NCI-H2107 treated with DMSO at 0.1 percent for 48 hours (cell line): ENCODE data around the gene NUP93.
"Not testable (repeated sequence)": the region's sequence is repeated elsewhere in the genome, so short reads cannot be mapped to it uniquely, and the experiment has no call there.

Source experiments
- DNase-seq: peaks from one replicate; lab custom pipeline; 2025; ENCODE audit not compliant: unreplicated experiment; lab: John Stamatoyannopoulos, UW

NUP93 gene

DNA sequence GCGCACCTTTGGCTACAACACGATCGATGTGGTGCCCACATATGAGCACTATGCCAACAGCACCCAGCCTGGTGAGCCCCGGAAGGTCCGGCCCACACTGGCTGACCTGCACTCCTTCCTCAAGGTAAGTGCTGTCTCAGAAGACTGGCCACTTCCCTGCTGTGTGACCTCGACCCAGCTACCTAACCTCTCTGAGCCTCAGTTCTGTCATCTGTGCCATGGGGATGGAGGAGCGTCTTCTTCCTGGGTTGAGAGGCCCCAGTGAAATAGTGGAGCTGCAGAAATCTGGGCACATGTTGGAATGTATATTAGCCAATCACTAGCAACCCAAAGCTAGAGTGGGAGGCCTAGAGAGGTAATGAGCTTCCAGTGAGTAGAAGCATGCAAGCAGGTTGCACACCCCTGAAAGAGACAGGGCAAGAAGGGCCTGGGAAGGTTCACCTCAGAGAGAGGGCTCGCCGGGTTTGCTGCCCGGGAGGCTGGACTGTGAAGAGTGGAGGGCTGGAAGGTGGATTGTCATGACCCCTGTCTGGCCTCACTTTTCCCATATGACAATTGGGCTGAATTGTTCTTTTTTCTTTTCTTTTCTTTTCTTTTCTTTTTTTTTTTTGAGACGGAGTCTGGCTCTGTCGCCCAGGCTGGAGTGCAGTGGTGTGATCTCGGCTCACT is 135.6 kb downstream of the NUP93 start:
- DNase-seq, result no peak

DNA sequence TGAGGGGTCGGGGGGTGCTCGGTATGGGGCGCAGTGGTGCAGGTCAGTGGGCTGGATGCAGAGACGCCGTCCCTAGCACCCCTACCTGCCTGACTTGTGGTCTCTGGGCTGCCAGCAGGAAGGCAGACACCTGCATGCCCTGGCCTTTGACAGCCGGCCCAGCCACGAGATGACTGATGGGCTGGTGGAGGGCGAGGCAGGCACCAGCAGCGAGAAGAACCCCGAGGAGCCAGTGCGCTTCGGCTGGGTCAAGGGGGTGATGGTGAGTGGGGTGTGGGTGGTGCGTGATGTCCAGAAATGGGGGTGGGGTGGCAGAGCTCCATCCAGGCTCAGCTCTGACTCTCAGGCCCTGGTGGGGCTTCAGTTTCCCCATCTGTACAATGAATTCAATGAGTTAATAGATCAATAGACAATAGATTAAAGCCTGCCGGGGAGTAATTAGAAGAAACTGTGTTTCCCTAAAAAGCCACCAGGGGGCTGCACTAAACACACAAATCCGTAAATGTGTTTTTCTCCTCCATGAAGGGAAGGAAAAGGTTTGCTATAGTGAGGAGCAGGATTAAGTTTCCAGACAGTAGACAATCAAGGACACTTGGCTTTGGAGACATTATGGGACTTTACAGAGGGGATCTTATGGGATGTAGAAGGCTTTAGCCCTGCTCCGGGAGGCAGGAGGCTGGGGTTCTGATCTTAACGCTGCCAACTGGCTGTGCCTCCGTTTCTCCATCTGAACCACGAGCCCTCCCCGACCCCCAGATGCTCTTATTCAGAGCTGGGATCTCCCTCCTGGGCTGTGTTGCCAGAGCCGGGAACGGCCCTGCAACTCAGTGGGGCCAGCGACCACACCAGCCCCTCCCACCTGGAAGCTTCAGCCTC is 137.3 kb downstream of the NUP93 start:
- peak; percentile 2 for DNase-seq

DNA sequence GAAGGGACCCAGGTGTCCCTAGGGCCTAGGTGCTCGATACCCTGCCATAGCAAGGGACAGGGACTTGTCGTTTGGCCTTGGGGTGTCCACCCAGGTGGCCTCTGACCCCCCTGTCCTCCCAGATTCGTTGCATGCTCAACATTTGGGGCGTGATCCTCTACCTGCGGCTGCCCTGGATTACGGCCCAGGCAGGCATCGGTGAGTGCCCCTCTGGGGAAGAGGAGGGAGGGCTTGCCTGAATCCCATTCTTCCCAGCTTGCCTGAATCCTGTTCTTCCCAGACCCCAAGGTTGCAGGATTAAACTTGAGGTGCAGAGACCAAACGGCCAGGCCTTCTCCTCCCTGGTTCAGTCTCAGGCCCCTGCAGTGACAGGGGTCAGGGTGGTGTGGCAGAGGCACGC is 138.2 kb downstream of the NUP93 start:
- DNase-seq, result no peak

DNA sequence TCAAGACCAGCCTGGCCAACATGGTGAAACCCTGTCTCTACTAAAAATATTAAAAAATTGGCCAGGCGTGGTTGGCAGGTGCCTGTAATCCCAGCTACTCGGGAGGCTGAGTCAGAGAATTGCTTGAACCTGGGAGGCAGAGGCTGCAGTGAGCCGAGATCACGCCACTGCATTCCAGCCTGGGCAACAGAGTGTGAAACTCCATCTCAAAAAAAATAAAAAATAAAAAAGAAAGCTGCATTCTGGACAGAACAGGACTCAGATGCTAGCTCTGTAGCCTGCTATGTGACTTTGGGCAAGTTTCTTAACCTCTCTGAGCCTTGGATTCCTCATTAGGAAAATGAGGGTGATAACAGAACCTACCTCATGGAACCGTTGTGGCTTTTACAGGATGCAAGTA is 138.8 kb downstream of the NUP93 start:
- DNase-seq, result not testable (repeated sequence)

DNA sequence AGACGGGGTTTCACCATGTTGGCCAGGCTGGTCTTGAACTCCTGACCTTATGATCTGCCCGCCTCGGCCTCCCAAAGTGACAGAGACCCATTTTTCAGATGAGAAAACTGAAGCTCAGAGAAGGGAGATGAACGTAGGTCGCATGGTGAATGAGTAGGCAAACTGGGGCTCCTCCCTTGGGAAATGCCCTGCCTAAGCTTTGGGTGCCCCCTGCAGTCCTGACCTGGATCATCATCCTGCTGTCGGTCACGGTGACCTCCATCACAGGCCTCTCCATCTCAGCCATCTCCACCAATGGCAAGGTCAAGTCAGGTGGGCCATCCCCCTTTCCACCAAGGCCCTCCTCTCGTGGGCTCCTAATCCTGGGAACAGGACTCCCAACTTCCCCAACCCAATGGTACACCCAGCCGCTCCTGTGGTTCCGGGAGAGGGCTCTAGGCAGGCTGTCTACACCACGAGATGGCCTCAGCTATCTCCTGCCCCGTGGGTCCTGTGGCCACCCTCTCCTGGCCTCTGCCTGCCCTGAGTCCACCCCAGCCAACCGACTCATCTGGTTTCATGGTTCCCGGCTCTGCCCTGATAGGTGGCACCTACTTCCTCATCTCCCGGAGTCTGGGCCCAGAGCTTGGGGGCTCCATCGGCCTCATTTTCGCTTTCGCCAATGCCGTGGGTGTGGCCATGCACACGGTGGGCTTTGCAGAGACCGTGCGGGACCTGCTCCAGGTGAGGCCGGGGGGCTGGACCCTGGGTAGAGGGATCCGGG is 139.8 kb downstream of the NUP93 start:
- DNase-seq, result no peak

DNA sequence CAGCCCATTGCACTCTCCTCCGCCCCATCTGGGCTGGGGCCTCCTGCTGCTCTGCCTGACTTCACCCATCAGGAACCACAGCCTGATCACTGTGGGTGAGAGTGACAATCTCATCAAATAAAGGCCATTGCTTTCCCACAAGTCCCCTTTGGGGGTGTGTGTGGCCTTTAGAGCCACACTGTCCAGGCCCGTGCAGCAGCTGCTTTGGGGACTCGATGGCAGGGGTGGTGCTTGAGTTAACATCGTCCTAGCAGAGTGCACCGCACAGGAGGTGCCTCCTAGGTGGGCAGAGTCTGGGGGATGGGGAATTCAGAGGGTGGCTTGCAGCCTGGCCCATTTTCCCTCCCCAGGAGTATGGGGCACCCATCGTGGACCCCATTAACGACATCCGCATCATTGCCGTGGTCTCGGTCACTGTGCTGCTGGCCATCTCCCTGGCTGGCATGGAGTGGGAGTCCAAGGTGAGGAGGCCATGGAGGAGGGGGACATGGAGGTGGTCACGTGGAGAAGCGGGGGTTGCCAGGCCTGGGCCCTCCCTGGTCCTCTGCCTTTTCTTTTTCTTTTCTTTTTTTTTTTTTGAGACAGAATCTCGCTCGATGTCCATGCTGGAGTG is 140.5 kb downstream of the NUP93 start:
- DNase-seq, result no peak

DNA sequence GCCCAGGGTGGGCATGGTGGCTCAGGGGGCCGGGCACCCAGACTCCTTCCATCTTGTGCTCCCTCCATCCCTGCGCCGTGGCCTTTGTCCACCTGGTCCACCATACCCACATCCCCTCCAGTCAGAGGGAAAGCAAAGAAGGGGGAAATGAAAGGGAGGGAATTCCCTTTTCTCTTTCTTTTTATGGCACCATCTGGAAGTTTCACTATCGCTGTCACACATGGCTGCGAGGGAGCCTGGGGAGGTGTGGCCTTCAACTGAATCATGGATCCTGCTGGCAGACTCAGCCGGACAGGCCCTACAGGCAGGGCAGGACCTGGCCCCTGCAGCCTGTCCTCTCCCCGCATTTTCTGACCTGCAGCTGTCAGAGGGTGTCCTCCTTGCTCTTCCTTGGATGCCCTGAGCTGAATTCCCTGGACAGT is 141.3 kb downstream of the NUP93 start:
- no peak for DNase-seq

DNA sequence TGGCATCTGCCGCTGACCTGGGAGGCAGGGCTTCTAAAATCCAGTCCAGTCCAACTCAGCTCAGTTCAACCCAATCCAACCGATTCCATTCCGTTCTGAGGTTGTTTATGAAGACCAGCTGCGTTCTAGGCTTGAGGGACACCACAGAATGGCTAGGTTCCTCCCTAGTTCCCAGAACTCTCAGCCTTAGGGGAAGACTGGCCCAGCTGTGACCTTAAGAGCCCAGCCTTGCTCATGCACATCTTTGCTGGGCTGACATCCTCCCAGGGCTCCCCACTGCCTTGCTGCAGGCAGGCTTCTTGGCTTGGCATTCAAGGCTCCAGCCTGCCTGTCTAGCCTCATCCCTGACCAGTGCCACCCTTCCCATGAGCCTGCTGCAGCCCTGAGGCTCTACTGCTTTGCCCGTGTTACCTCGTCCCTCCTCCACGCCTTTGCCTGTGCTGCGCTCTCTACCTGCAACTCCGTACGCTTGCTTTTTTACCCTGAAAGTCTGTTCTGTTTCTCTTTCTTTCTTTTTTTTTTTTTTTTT is 143.0 kb downstream of the NUP93 start:
- no peak for DNase-seq

DNA sequence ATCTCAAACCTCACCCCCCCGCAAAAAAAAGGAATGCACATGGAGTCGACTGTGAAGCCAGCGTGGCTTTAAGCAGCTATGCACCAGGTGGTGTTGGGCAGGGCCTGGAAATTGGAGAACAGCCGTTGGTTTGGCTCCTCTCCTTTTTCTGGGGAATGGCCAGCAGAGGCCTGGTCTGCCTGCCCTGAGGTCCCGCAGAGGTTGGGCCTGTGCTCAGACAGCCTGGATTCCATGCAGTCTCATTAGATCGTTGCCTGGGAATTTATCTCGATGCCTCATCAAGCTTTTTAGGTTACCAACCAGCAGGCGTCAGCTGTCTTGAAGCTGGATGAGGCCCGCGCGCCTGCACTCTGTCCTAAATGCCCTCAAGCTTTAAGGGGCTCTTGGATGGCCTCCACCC is 144.9 kb downstream of the NUP93 start:
- no peak for DNase-seq

DNA sequence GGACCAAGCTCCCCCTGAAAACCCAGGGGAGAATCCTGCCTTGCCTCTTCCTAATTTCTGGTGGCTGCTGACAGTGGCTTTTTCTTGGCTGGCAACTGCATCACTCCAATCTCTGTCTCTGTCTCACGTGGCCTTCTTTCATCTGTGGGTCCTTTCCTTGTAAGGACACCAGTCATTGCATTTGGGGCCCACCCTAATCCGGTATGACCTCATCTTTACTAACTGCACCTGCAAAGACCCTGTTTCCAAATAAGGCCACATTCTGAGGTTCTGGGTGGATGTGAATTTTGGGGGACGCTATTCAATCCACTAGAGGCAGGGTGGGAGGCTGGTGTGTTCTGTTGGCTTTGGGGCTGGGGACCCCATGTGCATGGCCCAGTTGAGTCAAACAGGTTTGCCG is 146.1 kb downstream of the NUP93 start:
- no peak for DNase-seq

DNA sequence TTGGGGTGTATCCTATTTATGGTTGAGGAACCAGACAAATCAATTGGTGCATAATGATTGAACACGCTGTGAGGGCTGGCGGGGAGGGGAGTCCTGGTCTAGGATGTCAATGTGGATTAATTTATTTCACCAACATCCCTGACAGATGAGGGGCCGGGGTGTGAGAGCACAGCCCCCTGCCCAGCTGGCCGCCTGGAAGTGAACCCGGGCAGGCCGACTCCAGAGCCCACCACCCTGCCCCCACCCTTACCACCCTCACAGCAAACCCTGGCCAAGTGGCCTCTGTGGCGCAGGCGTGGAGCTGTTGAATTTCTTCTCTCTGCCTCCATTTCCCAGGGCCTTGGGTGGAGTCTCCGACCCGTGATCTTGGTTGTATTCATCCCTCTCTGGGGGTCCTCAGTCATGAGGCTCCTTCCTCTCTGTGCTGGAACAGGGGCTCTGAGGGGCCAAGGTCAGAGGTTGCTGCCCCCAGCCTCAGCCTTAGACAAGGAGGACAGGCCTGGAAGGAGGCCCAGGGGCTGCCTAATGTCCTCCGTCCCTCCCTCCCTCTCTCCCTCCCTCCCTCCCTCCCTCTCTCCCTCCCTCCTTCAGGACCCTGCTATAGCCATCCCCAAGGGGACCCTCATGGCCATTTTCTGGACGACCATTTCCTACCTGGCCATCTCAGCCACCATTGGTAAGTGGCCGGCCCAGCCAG is 147.7 kb downstream of the NUP93 start:
- no peak for DNase-seq

DNA sequence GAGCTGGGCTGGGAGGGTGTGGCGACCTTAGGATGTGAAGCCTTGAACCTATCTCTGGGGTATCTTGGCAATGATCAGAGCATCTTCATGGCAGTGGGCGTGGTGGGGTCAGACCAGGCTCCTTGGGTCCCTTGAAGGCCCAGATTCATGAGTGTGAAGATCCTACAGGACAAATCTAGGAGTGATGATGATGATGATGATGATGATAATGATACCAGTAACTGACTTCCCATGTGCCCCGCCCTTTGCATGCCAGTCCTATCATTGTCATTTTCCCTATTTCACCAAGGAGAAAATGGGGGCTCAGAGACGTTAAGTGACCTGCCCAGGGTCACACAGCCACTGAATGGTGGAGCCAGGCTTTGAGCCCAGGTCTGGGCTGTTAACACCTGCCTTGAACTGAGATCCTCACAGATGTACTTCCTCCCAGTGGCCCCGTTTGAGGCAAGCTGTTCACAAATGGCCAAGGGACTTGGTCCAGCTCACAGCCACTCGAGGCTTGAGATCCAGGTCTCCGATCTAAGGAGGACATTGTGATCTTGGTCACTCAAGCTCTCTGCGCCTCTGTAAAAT is 148.4 kb downstream of the NUP93 start:
- no peak for DNase-seq

DNA sequence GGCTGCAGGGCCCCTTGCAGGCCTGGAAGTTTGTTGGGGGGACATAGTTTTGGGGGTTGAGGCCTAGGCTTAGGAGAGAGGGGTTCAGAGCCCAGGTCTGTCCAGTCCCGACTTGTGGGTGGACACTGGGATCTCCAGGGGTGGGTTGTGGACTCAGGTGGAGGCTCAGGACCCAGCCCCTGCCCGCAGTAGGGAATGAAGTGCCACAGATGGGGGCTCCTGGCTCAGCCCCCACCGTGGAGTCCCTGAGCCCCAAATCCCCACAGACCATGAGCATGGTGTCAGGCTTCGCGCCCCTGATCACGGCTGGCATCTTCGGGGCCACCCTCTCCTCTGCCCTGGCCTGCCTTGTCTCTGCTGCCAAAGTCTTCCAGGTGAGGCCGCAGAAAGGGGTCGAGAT is 149.3 kb downstream of the NUP93 start:
- no peak for DNase-seq

DNA sequence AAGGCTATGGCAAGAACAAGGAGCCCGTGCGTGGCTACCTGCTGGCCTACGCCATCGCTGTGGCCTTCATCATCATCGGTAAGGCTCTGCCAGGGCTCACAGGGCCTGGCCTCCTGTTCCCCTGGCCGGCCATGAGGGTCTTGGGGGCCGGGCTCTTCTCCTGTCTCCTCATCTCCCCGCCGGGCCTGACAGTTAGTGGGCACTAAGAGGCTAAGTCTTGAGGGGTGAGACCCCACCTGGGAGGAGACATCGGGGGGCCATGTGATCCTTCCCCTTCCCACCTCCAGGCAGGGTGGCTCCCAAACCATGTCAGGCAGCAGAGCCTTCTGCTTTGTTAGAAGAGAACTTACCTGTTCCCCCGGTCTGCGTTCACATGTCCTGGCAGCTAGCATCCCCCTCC is 150.2 kb downstream of the NUP93 start:
- DNase-seq, result no peak

DNA sequence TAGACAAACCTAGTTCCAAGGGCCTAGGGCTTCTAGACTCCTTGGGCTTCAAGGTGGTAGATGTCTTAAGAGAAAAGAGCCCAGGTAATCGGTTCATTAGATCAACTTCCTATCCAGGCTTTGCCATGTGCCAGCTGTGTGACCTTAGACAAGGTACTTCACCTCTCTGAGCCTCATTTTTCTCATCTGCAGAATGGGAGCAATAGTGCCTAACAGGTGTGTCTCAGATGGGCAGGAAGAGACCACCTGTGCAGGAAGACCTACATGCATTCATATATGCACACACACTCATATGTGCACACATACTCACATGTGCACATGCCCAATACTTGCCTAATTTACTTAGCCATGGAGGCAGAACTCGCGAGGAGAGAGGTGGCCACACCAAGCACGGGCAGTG is 150.8 kb downstream of the NUP93 start:
- DNase-seq, result no peak

DNA sequence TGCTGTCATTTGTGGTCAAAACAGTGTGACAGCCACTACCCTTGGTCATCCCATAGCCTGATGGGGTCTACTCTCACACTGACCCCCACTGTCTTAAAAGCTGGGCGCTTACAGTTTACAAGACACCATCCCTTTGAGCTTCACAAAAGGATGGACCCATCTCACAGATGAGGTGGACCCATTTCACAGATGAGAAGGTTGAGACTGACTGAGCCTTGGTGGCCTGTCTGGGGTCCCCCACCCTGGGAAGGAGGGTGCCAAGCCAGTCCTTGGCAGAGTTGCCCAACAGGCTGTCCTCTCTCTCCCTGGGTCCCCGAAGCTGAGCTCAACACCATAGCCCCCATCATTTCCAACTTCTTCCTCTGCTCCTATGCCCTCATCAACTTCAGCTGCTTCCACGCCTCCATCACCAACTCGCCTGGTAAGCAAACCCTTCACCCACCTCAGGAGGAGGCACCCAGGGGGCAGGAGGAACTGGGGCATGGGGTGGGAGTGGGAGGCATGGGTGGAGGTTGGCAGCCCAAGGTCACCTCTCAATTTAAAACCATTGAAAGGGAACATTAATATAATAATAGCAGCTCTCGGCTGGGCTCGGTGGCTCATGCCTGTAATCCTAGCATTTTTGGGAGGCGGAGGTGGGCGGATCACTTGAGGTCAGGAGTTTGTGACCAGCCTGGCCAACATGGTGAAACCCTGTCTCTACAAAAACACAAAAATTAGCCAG is 152.3 kb downstream of the NUP93 start:
- no peak for DNase-seq

DNA sequence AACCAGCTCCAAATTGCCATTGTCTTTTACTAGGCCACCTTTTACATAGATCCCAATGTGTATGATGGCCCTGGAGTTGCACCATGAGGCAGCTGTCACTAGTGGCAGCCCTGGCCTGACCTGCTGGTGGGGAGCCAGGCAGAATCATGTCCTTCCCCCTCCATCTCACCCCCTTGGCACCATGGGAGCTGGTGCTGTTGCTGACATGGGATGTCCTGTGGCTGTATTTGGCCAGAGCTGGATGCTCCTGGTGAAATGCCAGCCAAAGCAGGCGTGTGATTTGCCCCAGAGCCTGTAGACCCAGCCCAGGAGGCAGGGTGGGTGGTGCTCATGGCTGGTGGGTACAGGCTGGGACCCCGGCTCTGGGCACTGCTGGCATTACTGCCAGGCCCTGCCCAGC is 153.7 kb downstream of the NUP93 start:
- no peak for DNase-seq

DNA sequence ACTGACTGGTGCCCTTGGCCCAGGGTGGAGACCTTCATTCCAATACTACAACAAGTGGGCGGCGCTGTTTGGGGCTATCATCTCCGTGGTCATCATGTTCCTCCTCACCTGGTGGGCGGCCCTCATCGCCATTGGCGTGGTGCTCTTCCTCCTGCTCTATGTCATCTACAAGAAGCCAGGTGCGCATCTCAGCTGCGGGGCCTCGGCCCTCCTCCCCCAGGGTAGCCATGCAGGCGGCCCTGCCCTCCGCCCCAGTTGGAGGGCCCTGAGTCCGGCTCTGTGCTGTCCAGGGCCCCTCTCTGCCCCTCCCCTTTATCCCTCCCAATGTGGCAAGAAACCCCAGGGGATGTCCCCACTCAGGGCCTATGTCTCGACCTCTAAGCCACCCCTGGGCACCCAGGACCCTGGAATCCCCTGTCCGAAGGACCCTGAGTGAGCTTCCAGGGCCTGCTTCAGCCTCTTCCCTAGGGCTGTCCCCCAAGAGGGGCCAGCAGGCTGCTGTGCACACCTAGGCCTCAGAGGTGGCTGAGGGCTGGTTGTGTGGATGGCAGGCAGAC is 154.2 kb downstream of the NUP93 start:
- DNase-seq, result no peak

DNA sequence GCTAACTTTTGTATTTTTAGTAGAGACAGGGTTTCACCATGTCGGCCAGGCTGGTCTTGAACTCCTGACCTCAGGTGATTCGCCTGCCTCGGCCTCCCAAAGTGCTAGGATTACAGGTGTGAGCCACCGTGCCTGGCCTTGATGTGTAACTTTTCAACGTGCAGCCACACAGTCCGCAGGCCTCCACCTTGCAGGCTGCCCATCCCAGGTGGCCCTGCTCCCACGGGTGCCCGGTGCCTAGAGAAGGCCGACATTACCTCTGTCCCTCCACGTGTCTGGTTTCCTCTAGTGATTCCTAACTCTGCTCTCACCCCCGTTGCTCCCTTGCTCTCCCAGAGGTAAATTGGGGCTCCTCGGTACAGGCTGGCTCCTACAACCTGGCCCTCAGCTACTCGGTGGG is 155.0 kb downstream of the NUP93 start:
- not testable (repeated sequence) for DNase-seq
